ENCODE results near the gene GADD45B. TPM values are rescaled to one million over a fixed set of nuclear protein-coding genes. Genes with fewer than 3 reads are reported as not detected.
A peak's percentile ranks its signal among the peaks of the same experiment; 100 is the strongest.

Gene GADD45B
- total RNA-seq, 1 experiment from 2014 or later: 16.2 TPM

- Histone ChIP-seq H3K9ac (ENCODE audit: extremely low read depth, insufficient read length, low read length) (no peak overlapping the region), H3K14ac (ENCODE audit: insufficient read depth, low read length) (peak overlapping the region; percentile 60; the same call in 1 of the 2 replicates), H2BK12ac (ENCODE audit: insufficient read length, low read depth, low read length) (no peak overlapping the region), H4K8ac (replicated peaks; ENCODE audit: insufficient read length, low read depth, low read length) (no peak overlapping the region), H4K20me1 (ENCODE audit: control insufficient read depth, insufficient read depth, insufficient read length) (no peaks in the 10 kb centered on the region), H4K5ac (ENCODE audit: insufficient read length, low read depth, low read length) (no peak overlapping the region), H3K4me2 (ENCODE audit: insufficient read depth, insufficient read length, low read length) (no peak overlapping the region), H3T11ph (ENCODE audit: low read length) (no peak overlapping the region), H2AFZ (ENCODE audit: low read length) (no peak overlapping the region), H4K91ac (ENCODE audit: insufficient read length, low read depth, low read length) (no peak overlapping the region), H3K27ac (ENCODE audit: insufficient read length, low read depth, low read length) (no peak overlapping the region), H3K27me3 (ENCODE audit: insufficient read depth, low read length) (peaks cover 14% of the 10 kb centered on the region; the same call in 1 of the 2 replicates), H2BK5ac (ENCODE audit: insufficient read length, low read length) (no peak overlapping the region), H3K9me3 (ENCODE audit: control insufficient read depth, low read depth, low read length) (no peaks in the 10 kb centered on the region), H2BK20ac (ENCODE audit: low read depth, low read length, poor library complexity, severe bottlenecking) (no peak overlapping the region), H3K23ac (ENCODE audit: insufficient read length, low read depth, low read length) (no peak overlapping the region), H2BK15ac (ENCODE audit: low read depth, low read length) (no peak overlapping the region), H3K56ac (ENCODE audit: insufficient read length, low read depth, low read length) (no peak overlapping the region), H2BK120ac (ENCODE audit: low read depth, low read length, poor library complexity, severe bottlenecking) (no peak overlapping the region), H3K4ac (ENCODE audit: low read depth, low read length) (no peak overlapping the region), H3K79me2 (ENCODE audit: insufficient read depth, low read length) (no peaks in the 10 kb centered on the region), H2AK5ac (ENCODE audit: insufficient read length, low read length) (no peak overlapping the region), H3K18ac (ENCODE audit: insufficient read length, low read depth, low read length) (no peak overlapping the region), H3K79me1 (ENCODE audit: insufficient read depth, low read depth, low read length, poor library complexity, severe bottlenecking) (no peaks in the 10 kb centered on the region), H3K4me1 (ENCODE audit: insufficient read depth, low read length) (no peaks in the 10 kb centered on the region), H3K23me2 (ENCODE audit: insufficient read length, low read depth, low read length, poor library complexity, severe bottlenecking) (no peaks in the 10 kb centered on the region)
- Mint-ChIP-seq H3K4me3 (no peak overlapping the region; a peak in 1 of 5 replicates), H3K36me3 (ENCODE audit: insufficient read depth in 1 of 3, low read depth in 3 of 3) (no peaks in the 10 kb centered on the region; a peak in 1 of 7 replicates), H3K27ac (no peak overlapping the region; a peak in 1 of 7 replicates), H3K9me3 (peaks cover 0 to 3% of the 10 kb centered on the region in 2 experiments; a peak in 3 of 5 replicates), H3K4me1 (peaks cover 0 to 7% of the 10 kb centered on the region in 2 experiments; a peak in 2 of 4 replicates), H3K27me3 (ENCODE audit: low read depth) (peaks cover 60% of the 10 kb centered on the region)
- WGBS (ENCODE audit: extremely low coverage, insufficient read length, low lambda C conversion rate): no CpG with 5 or more reads among the region's 15 CpGs
- TF ChIP-seq CTCF (conservative IDR thresholded peaks at IDR 0.05): no peak
- no peak for DNase-seq
Measured at GRCh38 chr19:2487842-2488241, 11.9 kb downstream of the GADD45B start.

All from H9 (cell line).